ENCODE results near the gene YTHDF2.
A peak's percentile ranks its signal among the peaks of the same experiment; 100 is the strongest.
"Not testable (repeated sequence)": the region's sequence is repeated elsewhere in the genome, so short reads cannot be mapped to it uniquely, and the experiment has no call there.

The YTHDF2 gene

DNA sequence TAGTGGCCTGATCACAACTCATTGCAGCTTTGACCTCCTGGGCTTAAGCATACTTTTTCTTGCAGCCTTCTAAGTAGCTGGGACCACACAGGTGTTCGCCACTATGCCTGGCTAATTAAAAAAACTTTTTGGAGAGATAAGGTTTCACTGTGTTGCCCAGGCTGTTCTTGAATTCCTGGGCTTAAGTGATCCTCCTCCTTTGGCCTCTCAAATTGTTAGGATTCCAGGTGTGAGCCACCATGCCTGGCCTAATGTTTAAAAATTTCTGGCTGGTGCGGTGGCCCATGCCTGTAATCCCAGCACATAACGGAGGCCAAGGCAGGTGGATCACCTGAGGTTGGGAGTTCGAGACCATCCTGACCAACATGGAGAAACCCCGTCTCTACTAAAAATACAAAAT, 24.4 kb downstream of the YTHDF2 start:
- no peak for DNase-seq

DNA sequence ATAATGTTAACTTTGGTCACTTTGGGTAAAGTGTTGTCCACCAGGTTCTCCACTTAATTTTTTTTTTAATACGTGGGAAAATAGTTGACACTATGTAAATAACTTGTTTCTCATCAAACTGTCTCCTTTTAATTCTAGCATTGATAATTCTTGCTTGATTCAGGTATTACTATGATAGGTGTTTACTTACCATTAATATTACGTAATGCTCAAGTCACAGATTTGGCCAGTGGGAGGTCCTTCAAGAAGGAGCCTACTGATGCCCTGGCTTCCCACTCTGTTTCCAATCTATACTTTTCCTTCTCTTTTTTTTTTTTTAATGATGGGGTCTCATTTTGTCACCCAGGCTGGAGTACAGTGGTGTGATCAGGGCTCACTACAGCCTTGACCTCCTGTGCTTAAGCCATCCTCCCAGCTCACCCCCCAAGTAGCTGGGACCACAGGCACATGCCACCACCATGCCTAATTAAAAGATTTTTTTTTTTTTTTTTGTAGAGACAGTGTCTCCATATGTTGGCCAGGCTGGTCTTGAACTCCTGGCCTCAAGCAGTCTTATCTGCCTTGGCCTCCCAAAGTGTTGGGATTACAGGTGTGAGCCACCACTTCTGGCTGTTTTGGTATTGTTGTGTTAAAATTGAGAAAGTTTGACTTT, 29.9 kb downstream of the YTHDF2 start:
- no peak for DNase-seq

GRCh38 chr1:28770601-28771165, 33.9 kb downstream of the YTHDF2 start:
- DNase-seq: no peak

GRCh38 chr1:28771921-28772320, 35.2 kb downstream of the YTHDF2 start:
- DNase-seq: not testable (repeated sequence)

DNA sequence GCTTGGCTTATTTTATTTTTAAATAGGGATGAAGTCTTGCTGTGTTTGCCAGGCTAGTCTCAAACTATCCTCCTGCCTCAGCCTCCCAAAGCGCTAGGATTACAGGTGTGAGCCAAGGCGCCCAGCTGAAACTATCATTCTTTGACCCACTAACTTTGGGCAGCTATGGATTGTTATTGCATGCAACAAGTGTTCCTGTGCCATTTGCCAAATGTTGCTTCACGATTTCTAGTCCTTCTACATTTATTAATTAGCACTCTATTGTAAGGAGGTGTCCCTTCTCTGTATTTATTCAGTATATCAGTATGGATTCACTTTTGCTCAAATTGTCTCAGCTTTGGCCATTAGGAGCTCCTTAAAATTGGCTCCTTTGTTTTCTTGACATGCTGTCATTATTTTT, 36.4 kb downstream of the YTHDF2 start:
- no peak for DNase-seq

- DNase-seq: peak; percentile 42 to 70 (median 57)
These were observed 38.6 kb downstream of the YTHDF2 start for GRCh38 chr1:28775121-28775942.

- DNase-seq: no peak
These were observed 39.6 kb downstream of the YTHDF2 start for GRCh38 chr1:28776341-28776740.

- no peak for DNase-seq
These were observed 41.3 kb downstream of the YTHDF2 start for GRCh38 chr1:28778021-28778420.

DNA sequence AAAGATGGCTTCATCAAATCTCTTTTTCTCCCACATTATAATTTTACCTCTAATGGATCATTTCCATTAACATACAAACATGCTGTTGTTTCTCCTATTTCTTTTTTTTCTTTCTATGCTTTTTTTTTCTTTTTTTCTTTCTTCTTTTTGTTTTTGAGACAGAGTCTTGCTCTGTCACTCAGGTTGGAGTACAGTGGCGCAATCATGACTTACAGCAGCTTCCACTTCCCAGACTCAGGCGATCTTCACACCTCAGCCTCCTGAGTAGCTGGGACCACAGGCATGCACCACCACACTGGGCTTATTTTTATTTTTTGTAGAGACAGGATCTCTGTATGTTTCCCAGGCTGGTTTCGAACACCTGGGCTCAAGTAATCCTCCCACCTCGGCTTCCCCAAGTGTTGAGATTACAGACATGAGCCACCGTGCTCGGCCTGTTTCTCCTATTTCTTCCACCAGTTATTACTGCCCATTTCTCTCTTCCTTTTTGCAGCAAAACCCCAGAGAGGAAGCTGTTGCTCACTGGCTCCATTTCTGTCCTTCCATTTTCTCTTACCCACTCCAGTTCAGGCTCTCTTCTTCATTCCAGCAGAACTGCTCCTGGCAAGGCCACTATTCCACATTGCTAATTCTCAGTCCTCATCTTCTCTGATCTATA, 43.1 kb downstream of the YTHDF2 start:
- DNase-seq: no peak

DNA sequence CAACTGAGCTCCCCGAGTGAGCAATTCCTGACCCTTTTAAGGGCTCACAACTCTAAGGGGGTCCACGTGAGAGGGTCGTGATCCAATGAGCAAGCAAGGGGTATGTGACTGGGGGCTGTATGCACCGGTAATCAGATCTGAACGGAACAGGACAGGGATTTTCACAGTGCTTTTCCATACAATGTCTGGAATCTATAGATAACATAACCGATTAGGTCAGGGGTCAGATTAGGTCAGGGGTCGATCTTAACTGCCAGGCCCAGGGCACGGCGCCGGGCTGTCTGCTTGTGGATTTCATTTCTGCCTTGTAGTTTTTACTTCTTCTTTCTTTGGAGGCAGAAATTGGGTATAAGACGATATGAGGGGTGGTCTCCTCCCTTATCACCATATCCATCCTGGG, 44.6 kb downstream of the YTHDF2 start:
- no peak for DNase-seq

- no peak for DNase-seq
These were observed 45.3 kb downstream of the YTHDF2 start for GRCh38 chr1:28782011-28782410.

- DNase-seq: no peak
These were observed 46.6 kb downstream of the YTHDF2 start for GRCh38 chr1:28783363-28783762.

DNA sequence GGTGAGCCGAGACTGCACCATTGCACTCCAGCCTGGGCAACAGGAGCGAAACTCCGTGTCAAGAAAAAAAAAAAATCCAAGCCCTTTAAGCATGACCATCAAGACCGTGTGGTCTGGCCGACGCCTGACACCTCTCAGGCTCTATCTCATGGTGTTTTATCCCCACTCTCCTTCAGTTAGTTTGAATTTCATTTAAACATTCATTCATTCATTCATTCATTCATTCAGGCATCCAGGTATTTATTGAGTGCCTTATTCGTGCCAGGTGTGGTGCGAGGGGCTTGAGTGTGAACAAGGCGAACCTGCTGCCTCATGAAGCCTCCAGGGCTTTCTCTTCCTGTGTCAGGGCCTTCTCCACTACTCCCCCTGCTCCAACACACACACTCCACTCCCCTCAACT, 52.7 kb downstream of the YTHDF2 start:
- DNase-seq: no peak

DNA sequence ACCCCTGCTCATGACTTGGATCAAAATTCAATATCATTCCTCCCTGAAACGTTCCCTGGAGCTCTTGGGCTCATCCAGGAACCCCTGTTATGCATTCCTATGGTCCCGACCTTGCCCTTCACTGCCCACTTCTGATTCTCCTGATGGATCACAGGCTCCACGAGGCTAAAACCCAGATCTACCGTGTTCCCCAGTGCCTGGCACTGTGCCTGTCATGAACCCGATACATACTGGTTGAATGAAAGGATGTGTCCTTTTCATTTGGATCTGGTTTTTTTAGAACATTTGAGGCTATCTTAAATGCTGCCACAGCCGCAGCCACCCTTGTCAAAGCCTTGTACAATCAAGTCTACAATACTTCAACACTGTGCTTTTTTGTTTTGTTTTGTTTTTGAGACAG, 53.1 kb downstream of the YTHDF2 start:
- DNase-seq: no peak

DNA sequence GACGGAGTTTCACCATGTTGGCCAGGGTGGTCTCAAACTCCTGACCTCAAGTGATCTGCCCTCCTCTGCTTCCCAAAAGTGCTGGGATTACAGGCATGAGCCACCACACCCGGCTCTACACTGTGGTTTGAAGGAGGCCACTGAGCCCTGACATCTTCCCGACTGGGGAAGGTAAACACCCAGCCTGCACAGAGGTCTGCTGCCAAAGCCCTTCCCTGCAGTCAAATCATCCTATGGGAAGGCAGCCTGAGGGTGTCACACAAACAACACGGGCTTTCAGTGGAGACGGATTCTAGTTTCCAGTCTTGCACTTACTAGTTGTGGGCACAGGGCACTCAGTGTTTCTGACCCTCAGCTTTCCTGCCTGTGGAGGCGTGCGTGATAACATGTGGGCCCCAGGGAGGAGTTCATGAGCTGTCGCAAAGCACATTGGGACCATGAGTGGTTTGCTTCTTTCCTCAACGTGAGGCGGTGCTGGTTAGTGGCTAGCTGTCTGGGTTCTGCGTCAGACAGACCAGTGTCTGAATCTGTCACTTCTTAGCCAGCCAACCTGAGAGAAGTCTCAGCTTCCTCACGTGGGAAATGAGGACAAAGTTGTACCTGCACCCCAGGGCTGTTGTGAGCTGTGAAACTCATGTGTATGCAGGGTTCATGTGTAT, 53.8 kb downstream of the YTHDF2 start:
- DNase-seq: no peak

DNA sequence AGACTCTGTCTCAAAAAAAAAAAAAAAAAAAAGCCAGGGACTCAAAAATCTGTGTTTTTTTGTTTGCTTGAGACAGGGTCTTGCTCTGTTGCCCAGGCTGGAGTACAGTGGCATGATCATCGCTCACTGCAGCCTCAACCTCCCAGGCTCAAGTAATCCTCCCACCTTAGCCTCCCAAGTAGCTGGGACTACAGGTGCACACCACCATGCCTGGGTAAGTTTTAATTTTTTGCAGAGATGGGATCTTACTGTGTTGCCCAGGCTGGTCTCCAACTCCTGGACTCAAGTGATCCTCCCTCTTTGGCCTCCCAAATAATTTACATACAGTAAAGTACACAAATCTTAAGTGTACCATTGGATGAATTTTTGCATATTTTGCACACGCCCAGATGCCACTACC, 55.2 kb downstream of the YTHDF2 start:
- DNase-seq: not testable (repeated sequence)

DNA sequence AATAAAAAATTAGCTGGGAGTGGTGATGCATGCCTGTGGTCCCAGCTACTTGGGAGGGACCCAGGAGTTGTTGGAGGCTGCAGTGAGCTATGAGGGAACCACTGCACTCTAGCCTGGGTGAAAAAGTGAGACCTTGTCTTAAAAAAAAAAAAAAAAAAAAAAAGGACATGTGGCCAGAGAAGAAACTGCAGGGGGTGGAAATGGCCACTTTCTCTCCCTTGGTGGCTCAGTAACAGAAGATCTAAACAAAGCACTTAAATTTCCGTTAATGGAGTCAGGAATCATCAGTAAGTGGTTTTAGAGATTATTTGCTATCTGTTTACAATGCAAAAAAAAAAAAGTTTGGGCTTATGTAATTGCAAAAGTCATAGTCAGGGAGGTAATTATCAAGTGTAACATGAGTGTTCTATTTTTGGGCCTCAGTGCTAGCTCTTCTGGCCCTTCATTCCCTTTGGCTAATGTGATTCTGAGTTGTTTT, 55.9 kb downstream of the YTHDF2 start:
- no peak for DNase-seq

GRCh38 chr1:28794582-28794981, 57.8 kb downstream of the YTHDF2 start:
- DNase-seq: not testable (repeated sequence)

DNA sequence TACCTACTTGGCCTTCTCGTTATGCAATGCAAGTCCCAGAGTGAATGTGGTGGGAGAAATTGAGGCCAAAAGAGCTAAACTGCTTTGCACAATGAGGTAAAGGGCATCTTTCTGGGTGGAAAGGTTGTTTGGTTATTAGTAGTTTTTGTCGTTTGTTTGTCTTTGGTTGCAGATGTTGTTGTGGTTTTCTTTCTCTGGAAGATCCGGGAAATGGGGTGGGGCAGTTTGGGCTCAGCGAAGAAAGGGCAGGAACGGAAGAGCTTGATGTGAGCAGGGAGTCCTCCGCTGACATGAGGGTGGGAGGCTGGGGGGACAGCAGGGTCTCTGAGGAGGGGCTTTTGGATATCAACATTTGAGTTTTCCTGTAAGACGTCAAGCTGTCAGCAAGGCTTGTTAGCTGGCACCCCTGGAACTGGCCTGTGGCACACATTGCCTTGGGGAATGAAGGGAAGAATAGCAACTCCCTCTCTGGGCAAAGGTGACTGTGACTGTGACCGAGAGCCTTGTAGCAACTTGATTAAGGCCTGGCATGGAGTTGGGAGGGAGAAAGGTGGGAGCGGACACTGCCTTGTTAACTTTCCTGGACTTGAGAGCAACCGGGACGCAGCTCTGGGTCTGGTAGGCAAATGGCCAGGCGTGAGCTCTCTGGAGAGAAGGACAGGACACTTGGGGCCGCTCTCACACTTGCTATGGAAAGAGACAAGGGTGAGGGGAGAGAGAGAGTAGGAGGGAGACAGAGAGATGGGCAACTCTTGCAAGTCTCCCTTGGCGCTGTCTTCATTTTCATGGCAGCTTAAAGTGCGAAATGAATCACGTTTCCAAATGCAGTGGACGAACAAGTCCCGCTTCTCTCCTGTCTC, 59.8 kb downstream of the YTHDF2 start:
- DNase-seq: no peak

DNA sequence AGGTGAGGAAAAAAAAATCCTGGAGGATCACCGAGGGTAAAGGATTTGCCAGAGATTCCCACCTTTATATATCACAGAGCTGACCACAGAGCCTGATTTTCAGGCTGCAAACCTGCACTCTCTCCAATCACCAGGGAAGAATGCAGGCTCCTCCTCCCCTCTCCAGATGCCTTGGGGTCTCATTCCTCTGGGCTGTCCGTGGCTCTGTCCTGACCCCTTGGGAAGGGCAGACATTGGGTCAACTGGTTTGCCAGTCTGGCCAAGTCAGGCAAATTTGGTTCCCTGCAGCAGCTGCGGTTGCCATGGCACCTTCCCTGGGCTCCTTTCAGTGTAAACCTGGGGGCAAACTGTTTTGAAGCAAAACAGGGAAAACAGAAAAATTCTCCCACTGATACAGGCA, 63.6 kb downstream of the YTHDF2 start:
- no peak for DNase-seq

- no peak for DNase-seq
These were observed 64.7 kb downstream of the YTHDF2 start for GRCh38 chr1:28801461-28801860.

DNA sequence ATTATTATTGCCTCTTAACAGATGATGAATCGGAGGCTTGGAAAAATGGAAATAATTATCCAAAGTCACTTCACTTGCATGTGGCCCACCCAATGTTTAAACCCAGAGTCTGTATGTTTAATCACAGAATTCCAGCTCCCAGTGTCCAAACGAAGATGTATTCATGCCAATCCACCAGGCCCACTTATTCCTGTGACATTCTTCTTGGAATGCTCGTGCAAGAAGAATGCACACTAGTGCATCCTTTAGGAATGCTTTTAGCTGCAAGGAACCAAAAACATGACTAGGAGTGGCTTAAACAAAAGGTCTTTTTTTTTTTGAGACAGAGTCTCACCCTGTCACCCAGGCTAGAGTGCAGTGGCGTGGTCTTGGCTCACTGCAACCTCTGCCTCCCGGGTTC, 66.3 kb downstream of the YTHDF2 start:
- DNase-seq: no peak

Measured in T-helper 1 cell (primary cell).